GM20431 (cell line): ENCODE data around the gene ENAH.

Experiments used
- in situ Hi-C: fragments of 300-500 bp; cut with MseI, MboI; formaldehyde crosslinking; loops from one replicate; pipeline ENCODE4 v1.15.0; 2020; ENCODE audit warnings: low sequenced_read_pairs; ENCODE audit not compliant: unreplicated experiment

ENAH gene

DNA sequence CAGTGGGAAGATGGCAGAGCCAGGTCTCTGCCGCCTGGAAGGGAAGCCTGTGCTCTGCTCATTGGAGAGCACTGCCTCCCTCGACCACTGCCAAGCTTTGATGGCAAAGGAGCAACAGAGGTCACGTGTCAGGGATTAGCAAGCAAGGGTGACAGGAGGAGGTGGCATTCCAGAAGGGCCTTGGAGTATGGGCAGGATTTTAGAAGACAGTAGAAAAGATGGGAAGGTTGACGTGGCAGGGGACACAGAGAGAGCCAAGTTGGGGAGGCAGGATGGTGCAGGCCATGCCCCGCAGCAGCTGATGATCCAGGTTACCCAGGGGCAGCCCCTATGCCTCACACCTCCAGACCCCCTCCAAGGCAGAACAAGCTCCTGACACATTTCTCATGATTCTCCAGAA, 203.1 kb downstream of the ENAH start:
- in situ Hi-C loops, result no loop called here

- in situ Hi-C loops, result no loop called here
Observed at GRCh38 chr1:225449261-225449660, 203.7 kb downstream of the ENAH start.

DNA sequence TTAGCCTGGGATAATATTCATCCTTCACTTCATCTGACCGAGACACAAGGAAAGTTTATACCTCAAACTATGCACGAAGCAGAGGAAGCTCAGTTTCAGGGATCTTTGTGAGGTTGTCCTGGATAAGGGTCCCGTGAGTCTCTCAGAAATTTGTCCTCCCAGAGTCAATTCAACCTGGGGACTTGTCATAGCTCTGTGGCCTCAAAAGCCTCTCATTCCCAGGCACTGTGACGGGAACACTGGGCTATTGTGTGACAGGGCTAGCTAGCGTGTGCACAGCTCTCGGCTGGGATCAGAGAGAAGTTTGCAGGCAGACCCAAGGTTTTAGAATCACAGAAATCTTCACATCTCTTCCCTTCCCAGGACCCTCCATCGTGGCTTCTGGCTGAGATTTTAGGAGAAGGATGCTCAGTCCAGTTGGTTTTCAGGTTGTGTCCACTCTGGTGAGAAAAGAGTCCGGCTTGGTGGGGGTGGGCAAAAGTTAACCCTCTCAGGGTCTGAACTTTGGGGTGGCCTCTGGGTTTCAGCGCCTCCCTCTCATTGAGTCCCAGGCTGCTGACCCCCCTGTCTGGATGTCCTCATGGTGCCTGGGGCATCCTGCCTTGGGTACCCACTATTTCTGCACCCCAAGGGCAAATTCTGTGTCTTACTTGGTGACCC, 204.6 kb downstream of the ENAH start:
- in situ Hi-C loops, result no loop called here

DNA sequence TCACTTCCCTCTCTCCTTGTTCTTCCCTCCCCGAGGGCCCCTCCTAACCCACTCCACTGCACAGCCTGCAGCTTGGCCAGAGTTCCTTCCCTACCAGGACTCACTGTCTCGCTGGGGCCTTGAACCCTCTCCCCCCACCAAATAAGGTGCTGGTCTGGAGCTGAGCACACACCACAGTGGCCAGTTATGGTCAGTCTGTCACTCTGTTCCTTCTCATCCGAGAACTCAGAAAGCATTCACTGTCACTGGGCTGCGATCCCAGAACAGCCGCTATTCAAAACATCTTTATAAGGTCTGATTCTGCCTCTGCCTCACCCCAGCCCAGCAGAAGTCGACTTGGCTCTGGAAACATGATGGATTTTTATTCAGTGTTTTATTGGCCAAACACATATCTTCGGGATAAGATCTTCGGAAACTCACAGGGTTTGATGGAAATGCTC, 205.3 kb downstream of the ENAH start:
- in situ Hi-C loops, result no loop called here

DNA sequence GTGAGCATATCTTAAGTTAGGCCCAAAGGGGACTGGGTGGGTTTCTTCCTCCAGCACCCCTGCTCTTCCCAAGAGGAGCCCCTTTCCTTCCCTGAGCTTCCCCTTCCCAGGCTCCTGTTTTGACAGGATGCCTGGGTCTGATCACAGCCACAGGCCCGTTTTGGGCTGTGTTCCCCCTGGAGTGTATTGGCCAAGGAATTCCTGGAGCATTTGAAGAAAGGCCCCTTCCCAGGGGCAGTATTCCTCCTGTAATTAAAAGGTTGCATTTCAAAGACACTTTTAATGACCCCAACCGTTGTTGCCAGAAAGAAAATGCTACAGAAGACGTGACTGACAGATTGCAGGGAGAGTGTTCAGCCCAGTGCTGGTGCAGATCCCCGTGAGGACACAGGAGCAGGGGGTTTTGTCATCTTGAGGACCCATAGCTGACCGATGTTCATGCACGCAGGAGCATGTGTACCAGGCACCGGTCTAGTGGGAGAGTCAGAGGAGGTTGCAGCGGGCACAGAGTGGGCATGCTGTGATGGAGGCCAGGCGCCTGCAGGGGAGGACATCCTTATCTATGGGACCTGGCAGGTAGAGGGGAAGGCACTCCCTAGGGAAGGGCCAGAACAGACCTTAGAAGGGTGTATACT, 205.8 kb downstream of the ENAH start:
- in situ Hi-C loops, result no loop called here

- in situ Hi-C loops, result no loop called here
Observed at GRCh38 chr1:225446595-225446960, 206.3 kb downstream of the ENAH start.

GRCh38 chr1:225445639-225446594, 207.0 kb downstream of the ENAH start:
- in situ Hi-C loops, result no loop called here

DNA sequence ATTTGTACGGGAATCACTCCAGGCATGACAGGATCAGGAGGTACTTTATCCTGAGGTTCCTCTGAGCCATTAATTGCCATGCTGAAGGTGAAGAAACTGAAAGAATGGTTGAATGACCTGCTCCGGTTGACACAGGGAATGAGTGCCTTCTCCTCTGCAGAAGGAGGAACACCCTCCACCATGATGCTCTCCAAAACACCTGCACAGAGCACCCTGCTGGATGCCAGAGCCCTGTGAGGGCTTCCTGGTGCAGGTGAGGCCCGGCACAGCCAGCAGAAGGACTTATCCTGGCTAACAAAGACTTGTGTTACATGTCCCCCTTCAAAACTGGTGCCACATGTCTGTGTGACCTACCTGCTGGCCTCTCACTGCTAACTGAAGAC, 210.8 kb downstream of the ENAH start:
- in situ Hi-C loops, result no loop called here

- in situ Hi-C loops, result no loop called here
Observed at GRCh38 chr1:225441314-225442122, 211.4 kb downstream of the ENAH start.

GRCh38 chr1:225440380-225441221, 212.3 kb downstream of the ENAH start:
- in situ Hi-C loops, result no loop called here

DNA sequence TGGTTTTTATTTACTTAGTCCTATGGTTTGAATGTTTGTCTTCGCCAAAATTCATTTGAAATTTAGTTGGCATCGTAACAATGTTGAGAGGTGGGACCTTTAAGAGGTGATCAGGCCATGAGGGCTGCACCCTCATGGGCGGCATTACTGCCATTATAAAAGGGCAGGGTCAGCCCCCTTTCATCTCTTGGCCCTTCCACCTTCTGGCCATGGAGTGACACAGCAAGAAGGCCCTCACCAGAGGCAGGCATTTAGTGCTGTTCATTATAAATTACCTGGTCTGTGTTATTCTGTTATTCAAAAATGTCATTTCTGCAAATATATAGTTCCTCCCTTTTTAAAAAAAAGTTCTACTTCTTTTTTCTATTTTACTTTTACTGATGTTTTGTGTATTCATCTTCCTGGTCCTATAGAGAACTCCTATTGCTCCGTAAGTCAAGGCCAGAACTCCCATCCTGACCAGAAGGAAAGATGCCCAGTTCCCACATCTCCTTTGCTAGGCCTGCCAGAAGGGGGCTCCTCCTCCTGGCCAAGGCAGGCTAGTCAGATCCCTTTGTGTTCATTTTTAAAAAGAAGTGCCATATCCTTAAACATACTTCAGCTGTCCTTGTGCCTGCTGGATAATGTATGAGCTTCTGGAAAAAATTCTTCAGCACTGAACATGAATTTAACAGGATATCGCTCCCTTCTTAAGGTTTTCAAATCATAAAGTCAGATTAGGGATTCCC, 215.0 kb downstream of the ENAH start:
- in situ Hi-C loops, result no loop called here
